Colonic mucosa (tissue), 4 donors: ENCODE data around the gene PNLDC1. TPM values are rescaled to one million over a fixed set of nuclear protein-coding genes. Genes with fewer than 3 reads are reported as not detected.

Experiments
- DNase-seq: peaks from one replicate; pipeline ENCODE4 v3.0.0-alpha.2; 2020
- H3K27ac ChIP-seq: fragments of 200-600 bp; one replicate; pipeline ENCODE4 v1.8.0; 2021
- H3K27me3 ChIP-seq: fragments of 200-600 bp; one replicate; pipeline ENCODE4 v1.8.0; 2021
- H3K36me3 ChIP-seq: fragments of 200-600 bp; one replicate; pipeline ENCODE4 v1.8.0; 2021
- H3K4me1 ChIP-seq: fragments of 200-600 bp; one replicate; pipeline ENCODE4 v1.8.0; 2021; ENCODE audit warnings: mild to moderate bottlenecking
- H3K4me3 ChIP-seq: fragments of 200-600 bp; one replicate; pipeline ENCODE4 v1.8.0; 2021
- H3K9ac ChIP-seq, 2 donors: one replicate each; pipeline ENCODE4 v1.7.0; 2013; ENCODE audit warnings: control low read depth in 2 of 2, low read depth in 2 of 2, low read length in 2 of 2
- H3K9me3 ChIP-seq: fragments of 200-600 bp; one replicate; pipeline ENCODE4 v1.8.0; 2021
- intact Hi-C: fragments of 100-400 bp; cut with DNase I; formaldehyde crosslinking; loops from one replicate; pipeline ENCODE4 v1.14.1; 2022
- total RNA-seq, 2 donors: library from RNA; stranded (reverse); fragmentation: NEBNext Ultra II Directional in 1 of 2; extraction: Animal tissue kit (Norgen Biotek cat#: 25700) in 1 of 2; gene quantifications; one replicate each; pipeline ENCODE4 v1.2.1, GENCODE V29; 2021
- TF ChIP-seq, protein P1 (sequence below): fragments of 200-600 bp; IDR thresholded peaks from one replicate; pipeline ENCODE4 v1.8.0; 2022; ENCODE audit warnings: antibody characterized with exemption, mild to moderate bottlenecking
- donor health status: healthy.
- donor health status: DM: no; HTN: no; CAD: no.
- donor health status: DM: no; HTN: no; CAD: no.

The PNLDC1 gene
- total RNA-seq, 2 donors from 2014 or later = 0.72 TPM; not detected in 1

DNA sequence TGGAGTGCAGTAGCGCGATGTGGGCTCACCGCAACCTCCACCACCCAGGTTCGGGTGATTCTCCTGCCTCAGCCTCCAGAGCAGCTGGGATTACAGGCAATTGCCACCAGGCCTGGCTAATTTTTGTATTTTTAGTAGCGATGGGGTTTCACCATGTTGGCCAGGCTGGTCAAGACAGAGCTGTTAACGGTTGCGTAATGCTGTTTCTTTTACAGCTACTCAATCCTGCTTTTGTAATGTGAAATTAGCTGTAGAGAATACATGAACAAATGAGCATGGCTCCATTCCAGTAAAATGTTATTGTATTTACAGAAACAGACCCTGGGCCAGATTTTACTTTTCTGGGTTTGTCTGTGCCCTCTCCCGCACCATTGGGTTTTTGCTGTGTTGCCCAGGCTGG lies 1.9 kb downstream of the PNLDC1 start:
- Histone ChIP-seq H3K4me3 (no peak overlapping the region), H3K9me3 (no peaks in the 10 kb centered on the region), H3K4me1 (no peaks in the 10 kb centered on the region), H3K36me3 (no peaks in the 10 kb centered on the region), H3K9ac (no peak overlapping the region), H3K27ac (no peak overlapping the region), H3K27me3 (no peaks in the 10 kb centered on the region)
- TF ChIP-seq, protein P1, sequence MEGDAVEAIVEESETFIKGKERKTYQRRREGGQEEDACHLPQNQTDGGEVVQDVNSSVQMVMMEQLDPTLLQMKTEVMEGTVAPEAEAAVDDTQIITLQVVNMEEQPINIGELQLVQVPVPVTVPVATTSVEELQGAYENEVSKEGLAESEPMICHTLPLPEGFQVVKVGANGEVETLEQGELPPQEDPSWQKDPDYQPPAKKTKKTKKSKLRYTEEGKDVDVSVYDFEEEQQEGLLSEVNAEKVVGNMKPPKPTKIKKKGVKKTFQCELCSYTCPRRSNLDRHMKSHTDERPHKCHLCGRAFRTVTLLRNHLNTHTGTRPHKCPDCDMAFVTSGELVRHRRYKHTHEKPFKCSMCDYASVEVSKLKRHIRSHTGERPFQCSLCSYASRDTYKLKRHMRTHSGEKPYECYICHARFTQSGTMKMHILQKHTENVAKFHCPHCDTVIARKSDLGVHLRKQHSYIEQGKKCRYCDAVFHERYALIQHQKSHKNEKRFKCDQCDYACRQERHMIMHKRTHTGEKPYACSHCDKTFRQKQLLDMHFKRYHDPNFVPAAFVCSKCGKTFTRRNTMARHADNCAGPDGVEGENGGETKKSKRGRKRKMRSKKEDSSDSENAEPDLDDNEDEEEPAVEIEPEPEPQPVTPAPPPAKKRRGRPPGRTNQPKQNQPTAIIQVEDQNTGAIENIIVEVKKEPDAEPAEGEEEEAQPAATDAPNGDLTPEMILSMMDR = no peak
- DNase-seq = no peak
- intact Hi-C loops = no loop called here

DNA sequence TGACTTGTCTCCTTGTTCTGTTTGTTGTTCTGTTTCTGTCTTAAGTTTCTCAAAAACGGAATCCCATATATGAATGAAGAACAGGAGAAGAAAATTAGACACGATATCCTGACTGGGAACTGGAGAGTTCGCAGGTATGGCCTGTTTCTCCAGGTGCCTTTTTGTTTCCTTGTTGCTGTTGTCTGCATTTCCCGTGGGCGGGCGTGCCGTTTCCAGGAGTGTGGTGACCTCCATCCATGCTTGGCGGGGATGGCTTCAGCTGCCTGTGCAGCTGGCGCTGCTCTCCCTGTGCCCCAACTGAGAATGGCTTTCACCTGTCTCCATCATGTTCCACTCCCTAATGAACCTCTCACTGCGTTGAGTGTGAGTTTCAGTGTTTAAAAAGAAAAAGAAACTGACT lies 4.4 kb downstream of the PNLDC1 start:
- TF ChIP-seq, protein P1 = no peak
- H3K27me3 ChIP-seq = no peaks in the 10 kb centered on the region
- intact Hi-C loops = no loop called here
- H3K9ac ChIP-seq = no peak overlapping the region
- no peaks in the 10 kb centered on the region for H3K9me3 ChIP-seq
- H3K27ac ChIP-seq = no peak overlapping the region
- H3K4me3 ChIP-seq = no peak overlapping the region
- no peaks in the 10 kb centered on the region for H3K4me1 ChIP-seq
- peak; percentile 36 for DNase-seq
- no peaks in the 10 kb centered on the region for H3K36me3 ChIP-seq

DNA sequence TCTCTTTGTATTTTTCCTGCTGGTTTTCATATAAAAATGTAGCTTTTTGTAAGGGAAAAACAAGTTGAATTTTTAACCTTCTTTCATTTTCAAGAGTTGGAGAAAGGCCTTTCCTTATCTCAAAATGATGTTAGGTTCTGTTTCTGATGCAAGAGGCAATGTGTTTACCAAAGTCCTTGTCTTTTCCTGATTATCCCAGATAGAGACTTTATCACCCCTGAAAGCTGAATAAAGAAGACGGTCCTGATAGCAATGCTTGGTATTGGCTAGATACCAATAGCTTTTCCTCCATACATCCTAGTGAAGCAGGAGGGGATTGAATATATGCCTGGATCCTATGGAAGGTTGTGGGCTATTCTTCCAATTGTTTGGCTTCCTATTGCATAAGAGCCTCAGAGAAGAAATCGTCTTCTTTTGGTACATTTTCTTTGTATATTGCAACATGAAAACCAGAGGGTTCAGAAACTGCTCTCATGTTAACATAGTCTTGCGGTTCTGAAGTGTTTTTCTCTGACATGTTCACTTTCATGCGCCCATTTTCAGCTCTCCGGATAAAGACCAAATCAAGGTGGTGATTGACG lies 5.5 kb downstream of the PNLDC1 start:
- no peak for DNase-seq
- Histone ChIP-seq H3K4me3 (no peak overlapping the region), H3K27ac (no peak overlapping the region), H3K4me1 (no peaks in the 10 kb centered on the region), H3K27me3 (no peaks in the 10 kb centered on the region), H3K36me3 (no peaks in the 10 kb centered on the region), H3K9ac (no peak overlapping the region), H3K9me3 (no peaks in the 10 kb centered on the region)
- intact Hi-C loops = no loop called here
- TF ChIP-seq, protein P1 = no peak

DNA sequence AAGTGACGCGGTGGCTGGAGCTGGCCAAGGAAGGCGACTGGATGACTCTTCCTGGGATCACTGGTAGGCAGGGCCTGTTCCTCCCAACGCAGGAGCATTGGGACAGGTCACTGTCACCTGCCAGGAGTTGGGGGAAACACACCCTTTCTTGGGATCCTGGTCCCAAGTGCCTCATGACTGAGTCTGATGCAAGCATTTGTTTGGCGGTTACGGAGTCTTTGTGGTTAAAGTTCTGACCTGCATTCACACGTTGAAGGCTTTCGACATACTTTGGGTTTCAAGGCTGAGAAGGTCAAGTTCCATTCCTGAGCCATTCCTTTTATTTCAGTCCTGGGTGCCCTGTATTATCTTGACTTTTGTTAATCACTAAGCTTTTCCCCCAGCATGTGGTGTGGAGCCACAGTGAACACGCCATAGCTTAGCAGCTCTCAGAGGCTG lies 6.0 kb downstream of the PNLDC1 start:
- no peaks in the 10 kb centered on the region for H3K27me3 ChIP-seq
- no peak for DNase-seq
- no peaks in the 10 kb centered on the region for H3K4me1 ChIP-seq
- no peaks in the 10 kb centered on the region for H3K9me3 ChIP-seq
- no peak overlapping the region for H3K9ac ChIP-seq
- H3K36me3 ChIP-seq = no peaks in the 10 kb centered on the region
- no peak overlapping the region for H3K27ac ChIP-seq
- no peak overlapping the region for H3K4me3 ChIP-seq
- TF ChIP-seq, protein P1 = no peak
- intact Hi-C loops = no loop called here

DNA sequence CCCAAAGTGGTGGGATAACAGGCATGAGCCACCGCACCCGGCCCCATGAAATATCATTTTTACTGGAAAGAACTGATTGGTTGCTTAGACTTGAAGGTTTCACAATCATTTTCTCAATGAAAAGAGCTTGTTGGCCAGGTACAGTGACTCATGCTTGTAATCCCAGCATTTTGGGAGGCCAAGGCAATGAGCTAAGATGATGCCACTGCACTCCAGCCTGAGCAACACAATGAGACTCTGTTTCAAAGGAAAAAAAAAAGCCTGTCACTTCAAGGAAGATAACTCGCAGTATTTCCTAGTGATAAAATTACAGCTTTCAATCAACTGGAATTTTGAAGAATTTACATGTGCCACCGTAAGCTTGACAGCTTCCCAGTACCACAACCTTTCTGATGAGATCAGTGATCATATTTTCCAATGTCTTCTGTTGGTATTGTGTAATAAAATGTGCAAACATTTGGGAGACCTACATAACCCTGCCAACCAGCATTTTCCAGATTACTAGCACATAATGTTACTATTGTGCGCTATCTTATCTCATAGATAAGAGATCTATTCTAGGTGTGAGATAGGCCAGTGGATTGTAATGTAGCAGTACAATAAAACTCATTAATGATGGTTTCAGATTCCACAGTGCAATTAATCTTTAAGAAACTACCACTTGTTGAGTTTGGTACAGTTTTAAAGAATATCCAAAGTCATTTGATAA lies 7.2 kb downstream of the PNLDC1 start:
- no peak for DNase-seq
- no peaks in the 10 kb centered on the region for H3K9me3 ChIP-seq
- H3K4me3 ChIP-seq = no peak overlapping the region
- intact Hi-C loops = no loop called here
- H3K36me3 ChIP-seq = no peaks in the 10 kb centered on the region
- H3K27me3 ChIP-seq = no peaks in the 10 kb centered on the region
- no peaks in the 10 kb centered on the region for H3K4me1 ChIP-seq
- H3K27ac ChIP-seq = no peak overlapping the region
- TF ChIP-seq, protein P1 = no peak
- H3K9ac ChIP-seq = no peak overlapping the region
